Panc1 (cell line): ENCODE data around the gene RBM5. TPM values are rescaled to one million over a fixed set of nuclear protein-coding genes. Genes with fewer than 3 reads are reported as not detected.

Experiments
- ATAC-seq: fragments of 200-7000 bp; cut with Tn5 transposase; 2 replicates; pipeline ENCODE4 v1.9.1; 2020; ENCODE audit warnings: mild to moderate bottlenecking, moderate library complexity
- BruUV-seq: library from RNA; stranded (reverse); fragments of 400-500 nt; replicated peaks from 2 replicates; lab custom pipeline; 2021; lab: Mats Ljungman, UMichigan
- CTCF ChIA-PET: fragments of 300-600 bp; sonication (Branson Sonifier 250); formaldehyde crosslinking; loops from one replicate; lab custom pipeline; 2022; ENCODE audit warnings: antibody characterized with exemption; lab: Charles Lee
- POLR2A ChIA-PET: fragments of 300-600 bp; sonication (Branson Sonifier 250); formaldehyde crosslinking; loops from one replicate; lab custom pipeline; 2022; ENCODE audit warnings: antibody characterized with exemption; lab: Charles Lee
- DNase-seq: peaks from one replicate; pipeline ENCODE4 v3.0.0-alpha.2; 2010; ENCODE audit warnings: low read depth, low spot score
- H3K27ac ChIP-seq: 2 replicates; pipeline ENCODE4 v1.5.1; 2011; ENCODE audit warnings: mild to moderate bottlenecking, low read length, inconsistent platforms
- H3K27me3 ChIP-seq: fragments of 200-500 bp; sonication (Bioruptor generic); 2 replicates; pipeline ENCODE4 v1.6.0; 2014; ENCODE audit warnings: low read length, inconsistent platforms; ENCODE audit not compliant: control insufficient read depth, insufficient read depth
- H3K36me3 ChIP-seq: fragments of 200-500 bp; sonication (Bioruptor generic); 2 replicates; pipeline ENCODE4 v1.5.1; 2014; ENCODE audit warnings: inconsistent platforms, mild to moderate bottlenecking, low read length, moderate library complexity; ENCODE audit not compliant: control insufficient read depth, insufficient read depth
- H3K4me1 ChIP-seq: 2 replicates; pipeline ENCODE4 v1.5.1; 2011; ENCODE audit warnings: inconsistent platforms, mild to moderate bottlenecking, low read length, moderate library complexity; ENCODE audit not compliant: control insufficient read depth, insufficient read depth
- H3K4me3 ChIP-seq, 2 experiments: 2 replicates each; pipeline ENCODE4 v1.5.1; 2011 to 2012; ENCODE audit warnings: low read depth in 2 of 2, low read length in 2 of 2, mild to moderate bottlenecking in 2 of 2, inconsistent platforms in 1 of 2, moderate library complexity in 1 of 2
- H3K9me3 ChIP-seq: fragments of 200-500 bp; sonication (Bioruptor generic); 2 replicates; pipeline ENCODE4 v1.5.1; 2014; ENCODE audit warnings: low read depth, mild to moderate bottlenecking, inconsistent platforms, low read length, moderate library complexity; ENCODE audit not compliant: control insufficient read depth, insufficient read depth
- CTCF ChIP-seq: fragments of 450-650 bp; IDR thresholded peaks from 2 replicates; pipeline ENCODE4 v1.5.1; 2017; ENCODE audit warnings: mild to moderate bottlenecking
- POLR2AphosphoS5 ChIP-seq: IDR thresholded peaks from 2 replicates; pipeline ENCODE4 v1.6.1; 2012; ENCODE audit warnings: mild to moderate bottlenecking, low read depth, low read length, moderate library complexity
- REST ChIP-seq, 2 experiments: IDR thresholded peaks; 2 replicates each; pipeline ENCODE4 v1.6.1; 2011 to 2012; ENCODE audit warnings: low read depth in 2 of 2, control low read depth in 1 of 2, low read length in 1 of 2, mild to moderate bottlenecking in 1 of 2, moderate library complexity in 1 of 2; ENCODE audit not compliant: insufficient read depth in 1 of 2
- SIN3A ChIP-seq: IDR thresholded peaks from 2 replicates; pipeline ENCODE4 v1.6.1; 2012; ENCODE audit warnings: low read depth, mild to moderate bottlenecking, low read length, moderate library complexity, borderline replicate concordance; ENCODE audit not compliant: insufficient read depth
- TCF7L2 ChIP-seq: IDR thresholded peaks from 2 replicates; pipeline ENCODE4 v1.6.1; 2011; ENCODE audit warnings: mild to moderate bottlenecking, low read depth, low read length, inconsistent platforms
- in situ Hi-C: cut with HindIII; loops from 2 replicates; pipeline ENCODE4 v1.10.0; 2016; ENCODE audit warnings: low sequenced_read_pairs, low pct_unique_long_range_greater_than_20kb
- intact Hi-C: fragments of 100-400 bp; cut with micrococcal nuclease; formaldehyde crosslinking; loops from one replicate; pipeline ENCODE4 v1.10.0; 2022; ENCODE audit not compliant: unreplicated experiment
- total RNA-seq: library from RNA; stranded (reverse); gene quantifications from one replicate; pipeline ENCODE4 v1.2.1, GENCODE V29; 2021; ENCODE audit not compliant: unreplicated experiment

The RBM5 gene
- total RNA-seq, 1 experiment from 2014 or later: 86.6 TPM

- Histone ChIP-seq H3K27me3 (no peaks in the 10 kb centered on the region), H3K27ac (no peak overlapping the region), H3K36me3 (peaks cover 25% of the 10 kb centered on the region), H3K4me3 (no peak overlapping the region), H3K9me3 (no peaks in the 10 kb centered on the region), H3K4me1 (peaks cover 5% of the 10 kb centered on the region)
- POLR2A ChIA-PET: no interaction called here
- ATAC-seq (no peak), DNase-seq (no peak)
- intact Hi-C loops: no loop called here
- in situ Hi-C loops: no loop called here
- no TSS peak for BruUV-seq
- TF ChIP-seq POLR2AphosphoS5 (no peak), TCF7L2 (no peak), CTCF (no peak), SIN3A (no peak), REST (IDR thresholded peaks at IDR 0.05; ENCODE audit: insufficient read depth in 1 of 2, low read depth in 2 of 2, low read length in 1 of 2) (no peak)
- CTCF ChIA-PET: no interaction called here
Observed at GRCh38 chr3:50117120-50117519, 28.4 kb downstream of the RBM5 start.

- no peak for DNase-seq
- no peak overlapping the region for H3K27ac ChIP-seq
- in situ Hi-C loops: no loop called here
- peaks cover 24% of the 10 kb centered on the region for H3K36me3 ChIP-seq
- H3K4me1 ChIP-seq: peaks cover 8% of the 10 kb centered on the region
- TF ChIP-seq POLR2AphosphoS5: no peak
- TF ChIP-seq CTCF: no peak
- no peak for TF ChIP-seq SIN3A
- no peak for TF ChIP-seq REST (IDR thresholded peaks at IDR 0.05; ENCODE audit: insufficient read depth in 1 of 2, low read depth in 2 of 2, low read length in 1 of 2)
- no peak for TF ChIP-seq TCF7L2
- H3K27me3 ChIP-seq: no peaks in the 10 kb centered on the region
- H3K4me3 ChIP-seq: no peak overlapping the region
- no TSS peak for BruUV-seq
- no peak for ATAC-seq
- no peaks in the 10 kb centered on the region for H3K9me3 ChIP-seq
- intact Hi-C loops: no loop called here
- ChIA-PET POLR2A (no interaction called here), CTCF (no interaction called here)
Observed at GRCh38 chr3:50118237-50118636, 29.5 kb downstream of the RBM5 start.
